Anterior cingulate cortex (tissue), 58 donors: ENCODE data around the gene EIF3K.

Experiments
- DNase-seq, 58 donors: peaks; one replicate each; lab custom pipeline; 2025; lab: John Stamatoyannopoulos, UW

The EIF3K gene

DNA sequence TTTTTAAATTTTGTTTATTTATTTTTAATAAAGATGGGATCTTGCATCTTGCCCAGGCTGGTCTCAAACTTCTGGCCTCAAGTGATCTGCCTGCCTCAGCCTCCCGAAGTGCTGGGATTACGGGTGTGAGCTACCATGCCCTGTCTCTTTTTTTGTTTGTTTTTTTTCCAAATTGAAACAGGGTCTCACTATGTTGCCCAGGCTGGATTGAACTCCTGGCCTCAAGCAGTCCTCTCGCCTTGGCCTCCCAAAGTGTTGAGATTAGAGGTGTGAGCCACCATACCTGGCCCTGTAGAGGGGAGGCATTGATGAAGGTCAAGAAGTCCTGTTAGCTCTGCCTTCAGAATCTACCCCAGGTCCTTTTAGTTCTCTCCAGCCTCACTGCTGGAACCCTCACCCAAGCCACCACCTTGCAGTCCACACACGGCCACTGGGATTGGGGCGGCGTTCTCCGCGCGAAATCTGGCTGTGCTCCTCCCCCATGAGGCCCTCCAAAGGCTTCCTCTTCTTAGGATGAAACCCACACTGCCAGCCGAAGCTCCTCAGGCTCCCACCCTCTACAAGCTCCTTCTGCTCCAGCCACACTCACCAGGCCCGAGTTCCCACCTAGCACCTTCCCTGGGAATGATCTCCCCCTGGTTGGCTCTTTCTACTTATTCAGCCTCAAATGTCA lies 63.3 kb downstream of the EIF3K start:
- no peak for DNase-seq

GRCh38 chr19:38682872-38683392 lies 63.9 kb downstream of the EIF3K start:
- DNase-seq: no peak

DNA sequence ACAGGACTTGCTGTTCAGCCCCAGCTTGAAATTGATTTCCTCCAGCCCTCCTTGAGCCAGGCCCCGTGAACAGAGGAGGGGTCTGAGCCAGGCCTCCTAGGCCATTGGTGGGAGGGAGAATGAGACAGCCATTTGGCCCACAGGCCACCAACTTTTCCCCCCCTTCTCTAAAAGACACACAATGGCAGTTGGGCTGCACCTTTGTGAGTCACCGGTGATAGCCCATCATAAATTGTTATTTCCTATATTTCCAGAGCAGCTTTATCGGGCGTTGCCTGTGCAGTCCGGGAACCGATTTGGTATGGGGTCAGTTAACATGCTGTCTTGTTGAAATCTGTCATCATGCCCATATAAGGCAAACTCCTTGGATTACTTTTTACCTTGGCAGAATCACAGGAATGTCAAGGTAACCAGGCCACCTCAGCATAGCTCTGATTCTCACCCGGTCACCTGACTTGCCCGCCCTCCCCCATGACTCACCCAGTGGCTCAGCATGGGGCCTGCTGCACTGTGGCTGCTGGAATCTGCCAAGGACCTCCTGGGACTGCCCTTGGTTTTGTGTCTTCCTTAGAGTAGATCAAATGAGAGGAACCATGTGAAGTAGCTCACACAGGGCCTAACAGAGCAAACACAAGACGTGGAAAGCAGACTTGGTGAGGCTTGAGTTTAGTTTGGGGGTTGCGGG lies 64.5 kb downstream of the EIF3K start:
- peak in 2 of 58 donors; percentile 23 to 26 for DNase-seq

GRCh38 chr19:38684078-38684861 lies 65.3 kb downstream of the EIF3K start:
- DNase-seq: no peak

DNA sequence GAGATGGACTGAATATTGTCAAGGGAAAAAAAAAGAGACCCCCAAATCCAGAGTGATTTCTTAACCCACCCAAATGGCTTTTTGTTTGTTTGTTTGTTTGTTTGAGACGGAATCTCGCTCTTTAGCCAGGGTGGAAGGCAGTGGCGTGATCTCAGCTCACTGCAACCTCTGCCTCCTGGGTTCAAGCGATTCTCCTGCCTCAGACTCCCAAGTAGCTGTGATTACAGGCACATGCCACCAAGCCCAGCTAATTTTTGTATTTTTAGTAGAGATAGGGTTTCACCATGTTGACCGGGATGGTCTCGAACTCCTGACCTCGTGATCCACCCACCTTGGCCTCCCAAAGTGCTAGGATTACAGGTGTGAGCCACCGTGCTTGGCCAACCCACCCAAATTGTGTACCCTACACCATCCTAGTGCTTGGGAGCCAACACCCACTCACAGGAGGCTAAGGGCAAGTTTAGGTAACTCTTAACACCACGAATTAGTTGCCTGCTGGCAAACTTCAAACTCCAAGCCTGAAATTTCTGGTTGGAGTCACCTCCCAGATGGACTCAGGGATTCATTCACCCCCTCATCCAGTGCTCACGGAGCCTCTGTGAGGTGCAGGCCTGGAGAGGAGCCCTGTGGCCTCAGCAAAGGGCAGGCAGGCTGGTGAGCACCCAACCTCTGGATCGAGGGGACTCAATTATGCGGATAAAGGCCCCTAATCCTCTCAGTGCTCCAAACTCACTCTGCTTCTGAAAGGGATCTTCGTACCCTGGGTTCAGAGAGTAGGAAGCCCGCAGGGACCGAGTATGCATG lies 66.1 kb downstream of the EIF3K start:
- no peak for DNase-seq

DNA sequence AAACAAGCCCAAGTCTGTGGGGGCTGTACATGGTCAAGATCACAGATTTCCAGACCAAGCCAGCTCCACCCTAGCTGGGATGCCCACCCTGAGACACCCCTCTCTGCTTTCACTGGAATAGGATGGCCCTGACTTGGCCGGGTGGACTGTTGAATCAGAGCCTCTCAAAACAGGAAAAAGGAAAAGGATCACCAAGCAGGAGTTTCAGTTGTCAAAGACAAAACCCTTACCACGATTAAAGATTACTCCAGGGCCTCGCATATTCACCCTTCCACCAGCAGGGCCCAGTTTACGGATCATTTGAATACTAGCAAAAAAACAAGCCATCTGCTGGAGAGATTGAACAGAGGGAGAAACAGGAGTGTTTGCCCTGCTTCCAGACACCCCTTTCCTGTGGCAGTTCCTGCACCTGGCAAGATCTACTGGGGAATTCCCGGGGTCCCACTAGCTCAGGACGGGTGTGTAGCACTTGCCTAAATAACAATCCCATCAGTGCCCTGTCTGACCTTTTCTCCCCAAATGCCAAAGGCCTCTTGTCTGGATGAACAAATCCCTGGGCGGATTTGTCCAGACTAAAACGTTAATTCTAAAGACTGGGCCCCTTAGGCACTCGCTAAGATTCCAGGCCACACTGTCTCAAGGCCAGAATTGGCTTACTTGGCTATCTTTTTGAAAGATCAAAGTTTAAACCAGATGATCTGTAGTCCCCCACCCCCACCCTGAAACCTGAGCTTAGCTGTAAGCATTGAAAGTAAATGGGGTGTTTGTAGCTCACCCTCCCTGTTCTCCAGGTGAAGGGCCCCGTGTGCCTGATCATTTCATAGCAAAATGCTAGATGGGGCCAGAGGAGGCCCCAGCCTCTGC lies 66.9 kb downstream of the EIF3K start:
- no peak for DNase-seq

GRCh38 chr19:38686530-38686888 lies 67.5 kb downstream of the EIF3K start:
- DNase-seq: no peak
